AG04449 (cell line): ENCODE measurements around the gene SHB.

Experiments
- CTCF ChIA-PET: fragments of 350-600 bp; formaldehyde crosslinking; extraction: SDS; loops from one replicate; lab custom pipeline; 2021; ENCODE audit warnings: antibody characterized with exemption; lab: Yijun Ruan, JAX
- POLR2A ChIA-PET: fragments of 400-600, 350-600 bp; formaldehyde crosslinking; extraction: SDS; loops from one replicate; lab custom pipeline; 2020; ENCODE audit warnings: antibody characterized with exemption, inconsistent platforms; lab: Yijun Ruan, JAX
- DNase-seq: peaks from one replicate; pipeline ENCODE4 v3.0.0-alpha.2; 2010; ENCODE audit warnings: low read depth, low spot score
- H3K4me3 ChIP-seq: 2 replicates; pipeline ENCODE4 v1.5.1; 2011; ENCODE audit warnings: low read depth, mild to moderate bottlenecking, control low read depth, low read length
- CTCF ChIP-seq: IDR thresholded peaks from one replicate; pipeline ENCODE4 v1.5.1; 2011; ENCODE audit warnings: mild to moderate bottlenecking, moderate library complexity, low read length, control low read depth, inconsistent platforms; ENCODE audit not compliant: insufficient read depth; ENCODE audit errors: missing control alignments

The SHB gene

DNA sequence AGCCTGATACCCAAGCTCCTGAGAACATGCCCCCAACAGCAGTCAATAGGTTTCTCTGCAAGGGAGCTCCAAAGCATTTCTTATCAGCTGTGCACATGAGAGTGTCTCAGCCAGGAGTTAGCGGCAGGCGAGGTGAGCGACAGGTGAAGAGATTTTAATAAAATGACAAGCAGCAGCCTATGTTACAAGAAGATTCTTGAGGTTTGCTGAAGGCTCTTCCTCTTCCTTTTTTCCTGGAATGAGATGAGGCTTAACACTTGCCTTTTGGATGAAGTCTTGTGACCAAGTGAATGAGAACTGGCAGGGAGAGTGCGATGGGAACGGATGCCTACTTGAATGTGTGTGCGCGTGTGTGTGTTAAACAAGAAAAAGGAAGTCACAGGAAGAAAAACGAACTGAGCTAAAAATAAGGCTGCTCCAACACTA, 76.1 kb downstream of the SHB start:
- CTCF ChIA-PET, result interaction anchor here (0.8 to 1.5 kb wide), 2 partner anchors 8 to 12 kb away, joined by 3 to 4 read pairs; no protein-coding TSS in a partner anchor
- H3K4me3 ChIP-seq, result no peak overlapping the region
- no peak for TF ChIP-seq CTCF
- POLR2A ChIA-PET, result no interaction called here
- DNase-seq, result no peak

GRCh38 chr9:37990404-37991015, 78.5 kb downstream of the SHB start:
- POLR2A ChIA-PET, result no interaction called here
- TF ChIP-seq CTCF, result no peak
- CTCF ChIA-PET, result no interaction called here
- DNase-seq, result no peak
- H3K4me3 ChIP-seq, result no peak overlapping the region

- DNase-seq, result no peak
- no peak overlapping the region for H3K4me3 ChIP-seq
- CTCF ChIA-PET, result no interaction called here
- POLR2A ChIA-PET, result no interaction called here
- TF ChIP-seq CTCF, result no peak
Measured at GRCh38 chr9:37989701-37990100, 79.3 kb downstream of the SHB start.

GRCh38 chr9:37988602-37989001, 80.4 kb downstream of the SHB start:
- H3K4me3 ChIP-seq, result no peak overlapping the region
- ChIA-PET POLR2A (no interaction called here), CTCF (interaction anchor here (1.7 kb wide), 1 partner anchor 9 kb away, joined by 4 read pairs; no protein-coding TSS in a partner anchor)
- TF ChIP-seq CTCF, result no peak
- DNase-seq, result no peak

GRCh38 chr9:37988041-37988440, 81.0 kb downstream of the SHB start:
- no peak for DNase-seq
- H3K4me3 ChIP-seq, result no peak overlapping the region
- ChIA-PET POLR2A (no interaction called here), CTCF (interaction anchor here (1.7 kb wide), 1 partner anchor 9 kb away, joined by 4 read pairs; no protein-coding TSS in a partner anchor)
- TF ChIP-seq CTCF, result no peak

- ChIA-PET CTCF (interaction anchor here (1.6 to 1.7 kb wide), 2 partner anchors 10 to 50 kb away, joined by 4 to 5 read pairs; no protein-coding TSS in a partner anchor), POLR2A (no interaction called here)
- no peak for DNase-seq
- no peak for TF ChIP-seq CTCF
- no peak overlapping the region for H3K4me3 ChIP-seq
Measured at GRCh38 chr9:37987467-37987981, 81.5 kb downstream of the SHB start.
